Peyer's patch (tissue), 4 donors: ENCODE results near the gene PUSL1.

Experiments
- POLR2A ChIP-seq, 2 donors: fragments of 450-650 bp; IDR thresholded peaks; one replicate each; pipeline ENCODE4 v1.5.1; 2017; ENCODE audit warnings: antibody characterized with exemption in 2 of 2, mild to moderate bottlenecking in 2 of 2, moderate library complexity in 2 of 2
- TF ChIP-seq, protein P1 (sequence below), 6 experiments: fragments of 450-650 bp in 4 of 6; fragments of 200-600 bp in 2 of 6; sonication (generic) in 1 of 6; IDR thresholded peaks; one replicate each; pipeline ENCODE4 v1.5.1; 2017 to 2019; ENCODE audit warnings: antibody characterized with exemption in 6 of 6, mild to moderate bottlenecking in 3 of 6, moderate library complexity in 1 of 6

DNA sequence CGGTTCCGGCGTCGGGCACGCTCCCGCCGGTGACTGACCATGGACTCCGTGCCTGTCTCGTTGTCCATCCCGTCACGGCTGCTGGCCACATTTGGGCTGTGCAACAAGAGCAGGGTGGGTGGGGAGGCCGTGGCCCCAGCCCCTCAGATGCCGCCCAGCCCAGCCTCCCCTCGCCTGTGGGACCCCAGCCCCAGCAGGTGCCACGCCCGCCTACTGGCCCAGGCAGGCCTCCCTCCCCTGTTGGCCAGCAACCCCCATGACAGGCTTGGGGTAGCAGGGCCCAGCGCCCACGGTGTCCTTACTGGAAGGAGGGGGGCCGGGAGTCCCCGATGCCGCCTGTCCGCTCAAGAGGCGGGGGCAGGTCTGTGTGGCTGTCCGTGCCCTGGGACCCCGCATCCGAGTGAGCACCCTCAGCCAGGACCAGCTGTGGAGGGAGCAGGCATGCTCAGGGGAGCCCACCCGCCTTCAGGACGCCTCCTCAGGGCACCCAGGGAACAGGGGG, 33.7 kb downstream of the PUSL1 start:
- no peak for TF ChIP-seq POLR2A (IDR thresholded peaks at IDR 0.05)
- TF ChIP-seq, protein P1, sequence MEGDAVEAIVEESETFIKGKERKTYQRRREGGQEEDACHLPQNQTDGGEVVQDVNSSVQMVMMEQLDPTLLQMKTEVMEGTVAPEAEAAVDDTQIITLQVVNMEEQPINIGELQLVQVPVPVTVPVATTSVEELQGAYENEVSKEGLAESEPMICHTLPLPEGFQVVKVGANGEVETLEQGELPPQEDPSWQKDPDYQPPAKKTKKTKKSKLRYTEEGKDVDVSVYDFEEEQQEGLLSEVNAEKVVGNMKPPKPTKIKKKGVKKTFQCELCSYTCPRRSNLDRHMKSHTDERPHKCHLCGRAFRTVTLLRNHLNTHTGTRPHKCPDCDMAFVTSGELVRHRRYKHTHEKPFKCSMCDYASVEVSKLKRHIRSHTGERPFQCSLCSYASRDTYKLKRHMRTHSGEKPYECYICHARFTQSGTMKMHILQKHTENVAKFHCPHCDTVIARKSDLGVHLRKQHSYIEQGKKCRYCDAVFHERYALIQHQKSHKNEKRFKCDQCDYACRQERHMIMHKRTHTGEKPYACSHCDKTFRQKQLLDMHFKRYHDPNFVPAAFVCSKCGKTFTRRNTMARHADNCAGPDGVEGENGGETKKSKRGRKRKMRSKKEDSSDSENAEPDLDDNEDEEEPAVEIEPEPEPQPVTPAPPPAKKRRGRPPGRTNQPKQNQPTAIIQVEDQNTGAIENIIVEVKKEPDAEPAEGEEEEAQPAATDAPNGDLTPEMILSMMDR (IDR thresholded peaks at IDR 0.05): no peak
